Measurements from ENCODE around the gene SP5. TPM values are rescaled to one million over a fixed set of nuclear protein-coding genes. Genes with fewer than 3 reads are reported as not detected.
"Not testable (repeated sequence)": the region's sequence is repeated elsewhere in the genome, so short reads cannot be mapped to it uniquely, and the experiment has no call there.

Gene SP5
- total RNA-seq, 2 experiments from 2014 or later = not detected

GRCh38 chr2:170734601-170735000 lies 19.5 kb downstream of the SP5 start:
- H3K9me3 Mint-ChIP-seq; POLR2A ChIA-PET; H3K4me1 Mint-ChIP-seq; H3K4me3 Mint-ChIP-seq; H3K36me3 Mint-ChIP-seq (ENCODE audit: low read depth); DNase-seq; CTCF ChIA-PET; H3K27ac Mint-ChIP-seq: not testable (repeated sequence)
- peaks cover 28% of the 10 kb centered on the region for H3K27me3 Mint-ChIP-seq

DNA sequence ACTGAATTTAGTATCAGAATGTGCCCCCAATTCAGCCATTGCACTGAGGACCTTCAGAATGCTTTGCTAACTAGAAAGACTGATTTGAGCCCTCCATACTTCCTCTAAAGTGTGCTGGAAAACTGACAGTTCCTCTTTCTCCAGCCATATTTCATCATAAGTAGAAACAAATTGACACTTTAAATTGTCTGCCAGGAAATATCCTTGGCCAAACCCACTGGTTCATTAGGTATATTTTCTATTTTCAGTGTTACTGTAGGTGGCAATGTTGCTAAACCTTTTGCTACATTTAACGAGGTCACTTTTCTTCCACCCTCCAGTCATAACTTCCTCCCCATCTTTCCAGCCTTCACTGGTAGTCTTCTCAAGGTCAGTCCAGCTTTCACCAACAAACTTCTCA lies 21.5 kb downstream of the SP5 start:
- H3K9me3 Mint-ChIP-seq = no peaks in the 10 kb centered on the region
- H3K36me3 Mint-ChIP-seq (ENCODE audit: low read depth) = no peaks in the 10 kb centered on the region
- H3K27me3 Mint-ChIP-seq = peaks cover 18% of the 10 kb centered on the region
- ChIA-PET POLR2A (no interaction called here), CTCF (no interaction called here)
- DNase-seq = no peak
- no peak overlapping the region for H3K4me3 Mint-ChIP-seq
- no peaks in the 10 kb centered on the region for H3K4me1 Mint-ChIP-seq
- no peak overlapping the region for H3K27ac Mint-ChIP-seq

- DNase-seq = no peak
- Mint-ChIP-seq H3K4me1 (no peaks in the 10 kb centered on the region), H3K27ac (no peak overlapping the region), H3K36me3 (ENCODE audit: low read depth) (no peaks in the 10 kb centered on the region), H3K4me3 (no peak overlapping the region), H3K9me3 (no peaks in the 10 kb centered on the region), H3K27me3 (peaks cover 17% of the 10 kb centered on the region)
- CTCF ChIA-PET = no interaction called here
- POLR2A ChIA-PET = no interaction called here
Measured at GRCh38 chr2:170737406-170737805, 22.3 kb downstream of the SP5 start.

DNA sequence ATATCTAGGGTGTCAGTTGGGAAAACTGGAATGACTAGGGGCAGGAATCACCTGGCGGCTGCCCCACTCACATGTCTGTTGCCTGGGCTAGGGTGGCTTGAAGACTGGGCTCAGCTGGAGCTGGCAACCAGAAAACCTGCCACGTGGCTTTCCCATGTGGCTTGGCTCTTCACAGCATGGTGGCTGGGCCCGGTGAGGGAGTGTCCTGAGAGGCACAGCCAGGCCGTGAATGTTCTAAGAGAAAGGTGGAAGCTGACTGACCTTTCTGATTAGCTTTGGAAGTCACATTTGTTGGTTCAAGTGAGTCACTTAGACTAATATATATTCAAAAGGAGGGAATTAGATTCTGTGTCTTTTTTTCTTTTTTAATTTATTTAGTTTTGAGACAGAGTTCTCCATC lies 22.7 kb downstream of the SP5 start:
- Mint-ChIP-seq H3K36me3 (ENCODE audit: low read depth) (no peaks in the 10 kb centered on the region), H3K9me3 (no peaks in the 10 kb centered on the region), H3K27ac (no peak overlapping the region), H3K27me3 (peaks cover 14% of the 10 kb centered on the region), H3K4me1 (no peaks in the 10 kb centered on the region), H3K4me3 (no peak overlapping the region)
- DNase-seq = no peak
- CTCF ChIA-PET = no interaction called here
- POLR2A ChIA-PET = no interaction called here

DNA sequence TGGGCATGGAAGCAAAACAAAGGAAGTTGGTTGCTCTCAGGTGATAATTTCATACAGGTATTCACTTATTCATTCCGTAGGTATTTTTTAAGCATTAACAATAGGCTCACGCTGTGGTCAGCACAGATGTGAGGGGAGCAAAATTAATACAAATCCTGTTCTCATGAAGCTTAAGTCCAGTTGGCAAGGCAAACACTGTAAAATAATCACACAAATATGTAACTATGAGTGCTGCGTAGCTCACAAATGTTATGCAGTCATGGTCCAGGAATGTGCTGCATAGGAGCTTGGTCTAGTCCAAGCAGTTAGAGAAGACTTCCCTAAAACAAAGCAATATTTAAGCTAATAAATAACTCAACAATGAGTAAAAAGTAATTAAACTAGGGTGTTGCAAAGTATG lies 23.9 kb downstream of the SP5 start:
- POLR2A ChIA-PET = interaction anchor here (0.8 kb wide), 1 partner anchor 211 kb away, joined by 4 read pairs; no protein-coding TSS in a partner anchor
- Mint-ChIP-seq H3K4me3 (no peak overlapping the region), H3K27ac (no peak overlapping the region), H3K4me1 (no peaks in the 10 kb centered on the region), H3K36me3 (ENCODE audit: low read depth) (no peaks in the 10 kb centered on the region), H3K9me3 (no peaks in the 10 kb centered on the region), H3K27me3 (peaks cover 7% of the 10 kb centered on the region)
- DNase-seq = no peak
- CTCF ChIA-PET = no interaction called here

- no peaks in the 10 kb centered on the region for H3K36me3 Mint-ChIP-seq (ENCODE audit: low read depth)
- CTCF ChIA-PET = interaction anchor here (0.5 kb wide), 1 partner anchor 15 kb away, joined by 4 read pairs; no protein-coding TSS in a partner anchor
- H3K27ac Mint-ChIP-seq = no peak overlapping the region
Measured at GRCh38 chr2:170739507-170740046, 24.4 kb downstream of the SP5 start.

GRCh38 chr2:170740660-170741059 lies 25.5 kb downstream of the SP5 start:
- Mint-ChIP-seq H3K4me3 (no peak overlapping the region), H3K36me3 (ENCODE audit: low read depth) (no peaks in the 10 kb centered on the region), H3K4me1 (no peaks in the 10 kb centered on the region), H3K27ac (no peak overlapping the region), H3K27me3 (peaks cover 14% of the 10 kb centered on the region), H3K9me3 (no peaks in the 10 kb centered on the region)
- DNase-seq = no peak
- ChIA-PET CTCF (no interaction called here), POLR2A (no interaction called here)

More at GRCh38 chr2:170739507-170740046, 24.4 kb downstream of the SP5 start:
- H3K9me3 Mint-ChIP-seq = no peaks in the 10 kb centered on the region
- no peaks in the 10 kb centered on the region for H3K4me1 Mint-ChIP-seq
- POLR2A ChIA-PET = interaction anchor here (0.8 kb wide), 1 partner anchor 212 kb away, joined by 4 read pairs; no protein-coding TSS in a partner anchor
- no peak overlapping the region for H3K4me3 Mint-ChIP-seq
- H3K27me3 Mint-ChIP-seq = peaks cover 10% of the 10 kb centered on the region
- no peak for DNase-seq

DNA sequence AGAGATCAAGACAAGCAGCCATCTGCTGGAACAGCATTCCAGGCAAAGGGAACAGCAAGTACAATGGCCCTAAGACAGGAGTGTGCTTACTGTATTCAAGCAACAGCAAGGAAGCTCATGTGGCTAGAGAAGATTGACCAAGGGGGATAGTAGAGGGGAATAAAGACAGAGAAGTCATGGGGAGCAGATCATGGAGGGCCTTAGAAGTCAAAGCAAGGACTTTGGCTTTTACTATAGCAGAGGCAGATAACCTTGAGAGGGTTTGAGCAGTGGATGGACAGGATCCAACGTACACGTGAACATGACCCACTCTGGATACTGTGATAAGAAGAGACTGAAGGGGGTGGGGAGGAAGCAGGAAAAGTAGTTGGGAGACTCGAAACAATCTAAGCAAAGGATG lies 26.9 kb downstream of the SP5 start:
- CTCF ChIA-PET = no interaction called here
- Mint-ChIP-seq H3K4me1 (no peaks in the 10 kb centered on the region), H3K27ac (no peak overlapping the region), H3K9me3 (no peaks in the 10 kb centered on the region), H3K27me3 (peaks cover 11% of the 10 kb centered on the region), H3K36me3 (ENCODE audit: low read depth) (no peaks in the 10 kb centered on the region), H3K4me3 (no peak overlapping the region)
- POLR2A ChIA-PET = no interaction called here
- DNase-seq = no peak

- no peaks in the 10 kb centered on the region for H3K9me3 Mint-ChIP-seq
- CTCF ChIA-PET = interaction anchor here (0.6 kb wide), 1 partner anchor 10 kb away, joined by 4 read pairs; no protein-coding TSS in a partner anchor
- H3K36me3 Mint-ChIP-seq (ENCODE audit: low read depth) = no peaks in the 10 kb centered on the region
- peaks cover 12% of the 10 kb centered on the region for H3K27me3 Mint-ChIP-seq
- H3K27ac Mint-ChIP-seq = no peak overlapping the region
- POLR2A ChIA-PET = no interaction called here
- DNase-seq = no peak
- H3K4me3 Mint-ChIP-seq = no peak overlapping the region
- H3K4me1 Mint-ChIP-seq = no peaks in the 10 kb centered on the region
Measured at GRCh38 chr2:170742896-170743529, 27.9 kb downstream of the SP5 start.

DNA sequence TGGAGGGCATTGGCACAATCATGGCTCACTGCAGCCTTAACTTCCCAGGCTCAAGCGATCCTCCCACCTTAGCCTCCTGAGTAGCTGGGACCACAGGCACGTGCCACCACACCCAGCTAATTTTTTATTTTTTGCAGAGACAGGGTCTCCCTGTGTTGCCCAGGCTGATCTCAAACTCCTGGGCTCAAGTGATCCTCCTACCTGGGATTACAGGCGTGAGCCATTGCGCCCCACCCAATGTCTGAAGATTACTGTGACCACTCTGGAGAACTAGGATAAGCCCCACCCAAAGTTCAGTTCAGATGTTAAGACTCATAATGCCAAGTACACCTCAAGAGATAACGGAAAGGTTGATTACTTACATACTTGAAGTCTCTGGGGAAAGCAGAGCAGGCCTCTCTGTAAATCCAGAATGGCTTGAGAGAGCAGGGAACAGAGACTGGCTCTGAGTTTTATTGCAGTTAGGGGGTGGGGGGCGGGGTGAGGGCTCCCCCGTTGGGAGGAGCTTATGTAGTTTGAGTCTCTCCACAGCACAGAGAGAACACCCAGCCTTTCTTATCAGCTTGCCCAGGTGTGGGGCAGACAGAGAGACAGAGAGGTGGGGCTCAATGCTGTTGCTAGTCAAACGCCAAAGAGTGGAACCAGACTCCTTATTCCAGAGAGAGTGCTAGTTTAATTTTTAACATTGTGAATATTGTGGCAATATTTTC lies 28.5 kb downstream of the SP5 start:
- Mint-ChIP-seq H3K4me1 (no peaks in the 10 kb centered on the region), H3K9me3 (no peaks in the 10 kb centered on the region), H3K27ac (no peak overlapping the region), H3K27me3 (peaks cover 14% of the 10 kb centered on the region), H3K4me3 (no peak overlapping the region), H3K36me3 (ENCODE audit: low read depth) (no peaks in the 10 kb centered on the region)
- DNase-seq = no peak
- CTCF ChIA-PET = interaction anchor here (0.6 kb wide), 1 partner anchor 10 kb away, joined by 4 read pairs; no protein-coding TSS in a partner anchor
- POLR2A ChIA-PET = no interaction called here

DNA sequence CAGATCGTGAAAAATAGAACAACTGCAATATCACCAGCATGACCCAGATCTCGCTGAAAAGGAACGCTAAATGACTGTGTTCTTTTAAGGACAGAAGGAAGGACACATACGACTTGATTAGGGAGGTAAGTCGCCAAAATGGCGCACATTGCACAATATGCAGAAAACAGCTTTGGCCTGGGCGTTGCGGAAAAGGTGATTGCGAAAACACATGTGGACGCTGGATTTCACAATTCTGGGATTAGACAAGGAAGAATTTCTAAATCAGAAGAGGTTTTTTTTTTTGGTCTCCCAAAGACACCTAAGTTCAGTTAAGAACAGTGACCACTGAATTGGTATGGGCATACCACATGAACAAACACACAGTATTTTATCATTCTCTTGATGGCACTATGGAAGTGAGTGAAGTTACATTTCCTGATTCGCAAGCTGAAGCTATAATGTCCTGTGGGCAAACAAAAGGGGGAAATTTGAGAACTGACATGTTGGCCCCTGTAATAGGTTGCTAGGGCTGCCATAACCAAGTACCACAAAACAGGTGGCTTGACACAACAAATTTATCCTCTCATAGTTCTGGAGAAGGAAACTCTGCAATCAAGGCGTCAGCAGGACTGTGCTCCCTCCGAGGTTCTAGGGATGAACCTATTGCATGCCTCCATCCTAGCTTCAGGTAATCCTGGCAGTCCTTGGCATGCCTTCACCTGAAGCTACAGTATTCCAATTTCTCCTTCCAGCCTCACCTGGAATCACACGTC lies 29.3 kb downstream of the SP5 start:
- no peak overlapping the region for H3K4me3 Mint-ChIP-seq
- H3K9me3 Mint-ChIP-seq = no peaks in the 10 kb centered on the region
- no peaks in the 10 kb centered on the region for H3K4me1 Mint-ChIP-seq
- peaks cover 20% of the 10 kb centered on the region for H3K27me3 Mint-ChIP-seq
- no peak for DNase-seq
- ChIA-PET POLR2A (no interaction called here), CTCF (no interaction called here)
- no peak overlapping the region for H3K27ac Mint-ChIP-seq
- H3K36me3 Mint-ChIP-seq (ENCODE audit: low read depth) = no peaks in the 10 kb centered on the region

GRCh38 chr2:170745305-170745704 lies 30.2 kb downstream of the SP5 start:
- no peaks in the 10 kb centered on the region for H3K4me1 Mint-ChIP-seq
- H3K36me3 Mint-ChIP-seq (ENCODE audit: low read depth) = no peaks in the 10 kb centered on the region
- no peak overlapping the region for H3K27ac Mint-ChIP-seq
- H3K27me3 Mint-ChIP-seq = peaks cover 28% of the 10 kb centered on the region
- no peaks in the 10 kb centered on the region for H3K9me3 Mint-ChIP-seq
- CTCF ChIA-PET = no interaction called here
- POLR2A ChIA-PET = no interaction called here
- DNase-seq = no peak
- no peak overlapping the region for H3K4me3 Mint-ChIP-seq

GRCh38 chr2:170747921-170748320 lies 32.8 kb downstream of the SP5 start:
- DNase-seq = no peak
- Mint-ChIP-seq H3K4me1 (no peaks in the 10 kb centered on the region), H3K27me3 (peaks cover 28% of the 10 kb centered on the region), H3K27ac (no peak overlapping the region), H3K36me3 (ENCODE audit: low read depth) (no peaks in the 10 kb centered on the region), H3K9me3 (no peaks in the 10 kb centered on the region), H3K4me3 (no peak overlapping the region)
- ChIA-PET POLR2A (no interaction called here), CTCF (no interaction called here)

Measured in activated CD4-positive, alpha-beta T cell treated with anti-CD3 and anti-CD28 coated beads, Interleukin-2, amount 10 ng/mL, durations not matched to agents 7 days and 5 days (primary cell).